K562 (cell line): ENCODE measurements around the gene SUSD3. TPM values are rescaled to one million over a fixed set of nuclear protein-coding genes. Genes with fewer than 3 reads are reported as not detected.
A peak's percentile ranks its signal among the peaks of the same experiment; 100 is the strongest.

Source experiments
- BRF1 ChIP-seq: IDR thresholded peaks from 3 replicates; pipeline ENCODE4 v1.6.1; 2011; ENCODE audit warnings: borderline replicate concordance, mild to moderate bottlenecking; ENCODE audit not compliant: insufficient read length; ENCODE audit errors: extremely low read depth
- CGGBP1 ChIP-seq: fragments of 250-450 bp; sonication (Bioruptor Pico); IDR thresholded peaks from 2 replicates; pipeline ENCODE4 v1.9.0; 2021; ENCODE audit warnings: mild to moderate bottlenecking
- COPS2 ChIP-seq: fragments of 450-650 bp; conservative IDR thresholded peaks from 2 replicates; pipeline ENCODE4 v1.6.1; 2016; ENCODE audit warnings: mild to moderate bottlenecking, moderate library complexity
- GATAD2B ChIP-seq: fragments of 450-650 bp; IDR thresholded peaks from 2 replicates; pipeline ENCODE4 v1.6.1; 2017; ENCODE audit warnings: mild to moderate bottlenecking, borderline replicate concordance
- ID3 ChIP-seq, 2 experiments: fragments of 250-450 bp in 1 of 2; fragments of 450-650 bp in 1 of 2; sonication (Bioruptor Pico) in 1 of 2; IDR thresholded peaks; 2 replicates each; pipeline versions ENCODE4 v1.6.1 to v1.8.0; 2016 to 2021; ENCODE audit warnings: mild to moderate bottlenecking in 2 of 2, moderate library complexity in 2 of 2, missing compliant biosample characterization in 1 of 2, missing genetic modification characterization in 1 of 2
- KHSRP ChIP-seq: fragments of 450-650 bp; IDR thresholded peaks from 2 replicates; pipeline ENCODE4 v1.6.1; 2017
- KLF13 ChIP-seq: fragments of 450-650 bp; IDR thresholded peaks from 2 replicates; pipeline ENCODE4 v1.6.1; 2016; ENCODE audit warnings: missing genetic modification characterization, low read depth, mild to moderate bottlenecking, missing compliant biosample characterization, moderate library complexity, borderline replicate concordance
- POLR2G ChIP-seq: fragments of 200-400 bp; formaldehyde crosslinking; IDR thresholded peaks from 2 replicates; pipeline ENCODE4 v1.6.1; 2017; ENCODE audit warnings: low read depth, mild to moderate bottlenecking, antibody characterized with exemption, low read length, moderate library complexity
- PRDM10 ChIP-seq: fragments of 450-650 bp; IDR thresholded peaks from 2 replicates; pipeline ENCODE4 v1.6.1; 2018; ENCODE audit not compliant: partially characterized antibody
- RREB1 ChIP-seq: fragments of 250-450 bp; sonication (Bioruptor Pico); IDR thresholded peaks from 2 replicates; pipeline ENCODE4 v1.4.0; 2020
- SUPT5H ChIP-seq: fragments of 450-650 bp; IDR thresholded peaks from 2 replicates; pipeline ENCODE4 v1.6.1; 2016
- TBP ChIP-seq: optimal IDR thresholded peaks from 2 replicates; pipeline ENCODE3; 2011; ENCODE audit warnings: low read depth, low read length, improper control_type of control experiment
- TFAM ChIP-seq: fragments of 250-450 bp; sonication (Bioruptor Pico); conservative IDR thresholded peaks from 2 replicates; pipeline ENCODE4 v1.5.0; 2021; ENCODE audit warnings: mild to moderate bottlenecking, moderate library complexity
- ZBED1 ChIP-seq: IDR thresholded peaks from 2 replicates; pipeline ENCODE4 v1.6.1; 2014
- ZNF263 ChIP-seq: sonication (generic); formaldehyde crosslinking; IDR thresholded peaks from 2 replicates; pipeline ENCODE4 v1.8.0; 2022; ENCODE audit warnings: mild to moderate bottlenecking, missing genetic modification reagents, borderline replicate concordance
- ZNF79 ChIP-seq: fragments of 250-450 bp; sonication (Bioruptor Pico); IDR thresholded peaks from 2 replicates; pipeline ENCODE4 v1.4.0; 2020; ENCODE audit warnings: low read depth, mild to moderate bottlenecking, moderate library complexity
- polyA plus RNA-seq, 8 experiments: library from polyadenylated mRNA; depleted of rRNA in 4 of 8; stranded (reverse) in 5 of 8; unstranded in 3 of 8; fragments of >200 nt; fragmentation: Nextera tagmentation in 2 of 8; fragmentation: Illumina TruSeq in 1 of 8; extraction: Ambion mirVana in 2 of 8; extraction: Trizol in 1 of 8; gene quantifications; 2 replicates each; pipeline versions ENCODE4 v1.2.1 to v1.2.3, GENCODE V29; 2011 to 2014; ENCODE audit warnings: inconsistent platforms in 1 of 8, missing spikeins in 1 of 8
- total RNA-seq, 7 experiments: library from RNA; depleted of rRNA in 6 of 7; stranded (reverse); fragments of >200 nt in 6 of 7; fragmentation: Illumina TruSeq in 2 of 7; extraction: Trizol in 2 of 7; gene quantifications; 2 replicates each; pipeline versions ENCODE4 v1.2.1 to v1.2.3, GENCODE V29; 2011 to 2021; ENCODE audit warnings: low replicate concordance in 1 of 7
- TF ChIP-seq, protein P1 (sequence below): sonication (generic); formaldehyde crosslinking; IDR thresholded peaks from 2 replicates; pipeline ENCODE4 v1.8.1; 2023; ENCODE audit warnings: mild to moderate bottlenecking, missing genetic modification reagents

Gene SUSD3
- total and polyA plus RNA-seq, 9 of the 15 experiments (the other 6 are each of a cell fraction or from before 2014, with no cell fraction given): 1.3 to 21.7 (median 11.4) TPM

DNA sequence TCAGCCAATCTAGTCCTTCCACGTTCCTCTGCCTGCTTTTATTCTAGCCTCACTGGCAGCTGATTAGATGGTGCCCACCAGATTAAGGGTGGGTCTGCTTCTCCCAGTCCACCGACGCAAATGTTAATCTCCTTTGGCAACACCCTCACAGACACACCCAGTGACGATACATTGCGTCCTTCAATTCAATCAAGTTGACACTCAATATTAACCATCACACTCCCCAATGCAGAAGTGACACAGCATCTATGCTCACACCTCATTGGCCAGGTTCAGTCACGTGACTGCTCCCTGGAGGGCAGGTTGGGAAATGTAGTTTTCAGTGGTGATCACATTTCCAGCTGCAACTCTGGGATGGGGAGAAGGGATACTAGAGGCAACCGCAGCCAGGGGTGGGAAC lies 13.0 kb downstream of the SUSD3 start (continued):
- TF ChIP-seq RREB1 (CRISPR knock-in tag) (no peak), ZNF263 (no peak), ZBED1 (no peak), CGGBP1 (no peak), ZNF79 (CRISPR knock-in tag) (no peak), KLF13 (tag) (no peak), COPS2 (no peak), TFAM (no peak), KHSRP (no peak), PRDM10 (no peak), GATAD2B (no peak), BRF1 (no peak), POLR2G (no peak), TBP (no peak), ID3 (CRISPR knock-in tag; IDR thresholded peaks at IDR 0.05) (no peak), ID3 (tag; IDR thresholded peaks at IDR 0.05) (0 out of 2 replicates have a peak, but pooled peaks have one; percentile 46), SUPT5H (no peak)
- TF ChIP-seq, protein P1, sequence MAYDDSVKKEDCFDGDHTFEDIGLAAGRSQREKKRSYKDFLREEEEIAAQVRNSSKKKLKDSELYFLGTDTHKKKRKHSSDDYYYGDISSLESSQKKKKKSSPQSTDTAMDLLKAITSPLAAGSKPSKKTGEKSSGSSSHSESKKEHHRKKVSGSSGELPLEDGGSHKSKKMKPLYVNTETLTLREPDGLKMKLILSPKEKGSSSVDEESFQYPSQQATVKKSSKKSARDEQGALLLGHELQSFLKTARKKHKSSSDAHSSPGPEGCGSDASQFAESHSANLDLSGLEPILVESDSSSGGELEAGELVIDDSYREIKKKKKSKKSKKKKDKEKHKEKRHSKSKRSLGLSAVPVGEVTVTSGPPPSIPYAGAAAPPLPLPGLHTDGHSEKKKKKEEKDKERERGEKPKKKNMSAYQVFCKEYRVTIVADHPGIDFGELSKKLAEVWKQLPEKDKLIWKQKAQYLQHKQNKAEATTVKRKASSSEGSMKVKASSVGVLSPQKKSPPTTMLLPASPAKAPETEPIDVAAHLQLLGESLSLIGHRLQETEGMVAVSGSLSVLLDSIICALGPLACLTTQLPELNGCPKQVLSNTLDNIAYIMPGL: no peak
